VCaP (cell line): ENCODE results near the gene PRR30.
"Not testable (repeated sequence)": the region's sequence is repeated elsewhere in the genome, so short reads cannot be mapped to it uniquely, and the experiment has no call there.

ENCODE experiments used
- H3K27ac ChIP-seq: fragments of 450-650 bp; 2 replicates; pipeline ENCODE4 v1.5.1; 2017
- TF ChIP-seq, protein P1 (sequence below): fragments of 450-650 bp; conservative IDR thresholded peaks from 2 replicates; pipeline ENCODE4 v1.5.1; 2017; ENCODE audit warnings: mild to moderate bottlenecking, moderate library complexity

The PRR30 gene

DNA sequence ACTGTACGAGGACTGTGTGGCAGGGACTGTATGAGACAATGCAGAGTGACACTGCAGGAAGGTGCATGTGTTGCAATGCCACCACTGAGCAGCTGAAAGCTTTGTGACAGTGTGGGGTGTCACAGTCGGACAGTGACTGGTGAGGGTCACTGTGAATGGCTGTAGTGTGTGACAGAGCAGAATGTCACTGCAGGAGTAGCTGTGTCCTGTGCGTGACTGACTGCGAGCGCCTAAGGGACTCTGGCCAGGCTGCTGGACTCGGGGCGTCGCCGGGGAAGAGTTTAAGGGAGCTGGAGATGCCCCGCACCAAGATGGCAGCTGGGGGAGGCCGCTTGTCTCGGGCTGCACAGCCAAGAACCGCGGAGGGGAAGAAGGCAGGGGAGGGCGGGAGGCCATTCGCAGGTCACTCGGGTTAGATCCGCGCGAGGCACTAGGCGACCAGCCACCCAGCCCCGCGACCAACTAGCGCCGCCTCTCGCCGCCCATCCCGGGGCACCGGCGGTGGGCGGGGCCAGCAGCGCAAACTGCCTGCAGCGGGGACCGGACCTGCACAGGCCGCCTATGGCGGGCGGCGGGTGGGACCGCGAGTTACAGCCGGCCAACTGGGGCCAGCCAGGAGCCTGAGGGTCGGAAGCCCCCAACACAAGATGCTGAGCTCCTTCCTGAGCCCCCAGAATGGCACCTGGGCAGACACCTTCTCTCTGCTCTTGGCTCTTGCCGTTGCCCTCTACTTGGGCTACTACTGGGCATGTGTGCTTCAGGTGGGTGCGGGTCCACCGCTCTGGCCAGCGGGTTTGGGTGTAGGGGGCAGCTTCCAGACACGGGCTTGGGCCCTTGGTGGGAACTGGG, 15.7 kb downstream of the PRR30 start, which contains the start of gene ABHD1:
TSS of gene ABHD1 (plus strand) at position 514 of the 849 bp plus-strand sequence. CDS start at position 648, 134 bp downstream.
- TF ChIP-seq, protein P1, sequence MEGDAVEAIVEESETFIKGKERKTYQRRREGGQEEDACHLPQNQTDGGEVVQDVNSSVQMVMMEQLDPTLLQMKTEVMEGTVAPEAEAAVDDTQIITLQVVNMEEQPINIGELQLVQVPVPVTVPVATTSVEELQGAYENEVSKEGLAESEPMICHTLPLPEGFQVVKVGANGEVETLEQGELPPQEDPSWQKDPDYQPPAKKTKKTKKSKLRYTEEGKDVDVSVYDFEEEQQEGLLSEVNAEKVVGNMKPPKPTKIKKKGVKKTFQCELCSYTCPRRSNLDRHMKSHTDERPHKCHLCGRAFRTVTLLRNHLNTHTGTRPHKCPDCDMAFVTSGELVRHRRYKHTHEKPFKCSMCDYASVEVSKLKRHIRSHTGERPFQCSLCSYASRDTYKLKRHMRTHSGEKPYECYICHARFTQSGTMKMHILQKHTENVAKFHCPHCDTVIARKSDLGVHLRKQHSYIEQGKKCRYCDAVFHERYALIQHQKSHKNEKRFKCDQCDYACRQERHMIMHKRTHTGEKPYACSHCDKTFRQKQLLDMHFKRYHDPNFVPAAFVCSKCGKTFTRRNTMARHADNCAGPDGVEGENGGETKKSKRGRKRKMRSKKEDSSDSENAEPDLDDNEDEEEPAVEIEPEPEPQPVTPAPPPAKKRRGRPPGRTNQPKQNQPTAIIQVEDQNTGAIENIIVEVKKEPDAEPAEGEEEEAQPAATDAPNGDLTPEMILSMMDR = no peak
- peak within 1 kb of the TSS; percentile 65 for H3K27ac ChIP-seq

DNA sequence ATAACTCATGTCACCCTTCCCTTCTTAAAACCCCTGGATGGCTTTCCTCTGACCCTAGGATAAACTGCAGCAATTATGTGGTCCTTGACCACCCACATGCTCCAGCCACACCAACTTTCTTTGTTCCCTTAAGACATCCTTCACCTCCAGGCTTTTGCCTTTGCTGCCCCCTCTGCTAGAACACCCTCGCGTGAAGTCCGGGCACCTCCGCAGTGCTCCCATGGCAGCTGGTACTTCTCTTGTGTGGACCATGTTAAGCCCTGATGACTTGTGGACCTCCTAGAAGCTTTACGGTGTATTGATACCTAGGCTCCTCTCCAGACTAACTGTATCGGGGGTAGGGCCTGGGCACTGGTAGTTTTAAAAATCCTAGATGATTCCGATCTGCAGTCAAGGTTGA, 16.4 kb downstream of the PRR30 start:
- TF ChIP-seq, protein P1 = no peak
- peak overlapping the region; percentile 65; the same call in 1 of the 2 replicates for H3K27ac ChIP-seq

DNA sequence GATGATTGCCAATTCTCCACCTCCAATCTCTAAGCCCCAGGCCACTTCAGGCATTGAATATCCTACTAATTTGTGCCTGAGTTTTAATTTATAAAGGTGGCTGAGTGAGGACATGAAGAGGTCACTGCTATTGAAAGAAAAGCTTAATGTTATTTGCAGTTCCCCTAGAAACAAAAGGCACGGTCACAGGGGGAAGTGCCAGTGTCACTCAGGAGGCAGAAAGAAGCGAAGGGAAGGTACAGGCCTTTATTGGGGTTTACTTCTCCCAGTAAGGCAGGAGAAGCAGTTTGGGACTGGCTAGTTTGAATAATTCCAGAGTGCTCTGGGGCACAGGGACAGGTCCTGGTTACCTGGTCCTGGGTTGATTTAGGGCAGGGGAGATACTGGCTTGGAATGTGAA, 17.3 kb downstream of the PRR30 start:
- H3K27ac ChIP-seq = no peak overlapping the region
- TF ChIP-seq, protein P1 = no peak

DNA sequence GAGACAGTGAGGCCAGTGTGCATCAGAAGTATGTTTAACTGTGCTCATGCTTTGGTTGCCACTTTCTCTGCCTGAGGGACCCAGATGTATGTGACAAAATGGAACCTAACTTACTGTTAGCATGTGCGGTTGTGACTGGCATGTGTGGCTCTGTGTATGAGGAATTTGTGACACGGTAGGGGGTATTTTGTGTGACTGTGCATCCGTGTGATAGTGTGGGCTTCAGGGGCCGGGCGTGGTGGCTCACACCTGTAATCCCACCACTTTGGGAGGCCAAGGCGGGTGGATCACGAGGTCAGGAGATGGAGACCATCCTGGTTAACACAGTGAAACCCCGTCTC, 19.9 kb downstream of the PRR30 start:
- peak overlapping the region; percentile 84 for H3K27ac ChIP-seq

DNA sequence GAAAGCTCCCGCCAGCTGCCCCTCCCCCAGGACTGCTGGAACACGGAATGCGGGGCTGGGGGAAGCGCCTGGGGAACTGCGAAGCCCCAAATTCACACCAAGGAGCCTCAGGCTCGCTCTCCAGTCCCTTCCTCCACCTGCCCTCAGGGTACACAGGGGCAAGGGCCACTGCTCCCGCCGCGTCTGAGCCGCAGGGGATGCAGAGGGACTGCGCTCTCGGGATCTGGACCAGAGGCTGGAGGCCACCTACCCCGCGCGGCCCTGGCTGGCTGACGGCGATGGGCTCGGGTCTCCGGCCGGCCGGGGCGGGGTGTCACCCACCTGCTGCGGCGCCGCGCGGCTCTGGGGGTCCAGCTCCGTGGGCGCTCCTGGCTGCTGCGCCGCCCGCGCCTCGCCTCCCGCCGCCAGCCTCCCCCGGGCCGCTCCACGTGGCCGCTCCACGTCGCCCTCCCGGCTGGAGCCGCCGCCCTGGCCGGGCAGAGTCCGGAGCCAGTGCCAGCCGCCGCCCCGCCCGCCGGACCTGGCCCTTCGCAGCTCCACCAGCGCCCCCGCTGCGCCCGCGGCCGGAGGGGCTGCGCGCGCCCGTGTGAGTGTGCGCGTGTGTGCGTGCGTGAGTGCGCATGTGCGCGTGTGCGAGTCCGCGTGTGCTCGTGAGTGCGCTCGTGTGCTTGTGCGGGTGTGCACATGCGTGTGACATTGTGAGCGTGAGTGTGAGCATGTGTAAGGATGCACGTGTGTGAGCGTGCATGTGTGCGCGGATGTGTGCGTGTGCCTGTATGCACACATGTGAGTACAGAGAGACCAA, 20.5 kb downstream of the PRR30 start, which contains the start of gene CGREF1:
TSS of gene CGREF1 (minus strand) at position 604 of the 805 bp plus-strand sequence. CDS start 14,762 bp downstream, outside the sequence.
- TF ChIP-seq, protein P1 = no peak
- H3K27ac ChIP-seq = peak within 1 kb of the TSS; percentile 84

DNA sequence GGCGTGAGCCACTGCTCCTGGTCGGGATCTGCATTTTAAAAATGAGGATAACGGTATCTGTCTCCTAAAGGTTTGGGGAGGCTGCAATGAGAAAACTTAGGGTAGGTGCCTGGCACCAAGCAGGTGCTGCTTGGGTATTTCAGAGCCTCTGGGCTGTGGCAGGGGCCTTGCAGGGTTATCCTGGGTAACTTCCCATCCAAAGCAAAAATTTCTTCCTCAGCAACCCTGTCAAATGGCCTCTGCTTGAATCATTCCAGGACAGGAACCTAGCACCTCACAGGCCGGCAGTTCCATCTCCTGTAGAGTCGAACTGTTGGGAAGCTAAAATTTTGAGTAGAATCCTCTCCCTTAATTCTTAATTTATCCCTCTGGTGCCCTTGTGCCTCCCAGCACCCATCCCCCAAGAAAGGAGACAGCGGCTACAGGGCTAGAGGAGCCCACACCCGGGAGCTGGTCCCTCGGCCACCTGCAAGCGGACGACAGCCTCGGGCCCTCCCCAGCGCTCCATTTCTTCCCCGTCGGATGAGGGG, 21.1 kb downstream of the PRR30 start:
- TF ChIP-seq, protein P1 = no peak

DNA sequence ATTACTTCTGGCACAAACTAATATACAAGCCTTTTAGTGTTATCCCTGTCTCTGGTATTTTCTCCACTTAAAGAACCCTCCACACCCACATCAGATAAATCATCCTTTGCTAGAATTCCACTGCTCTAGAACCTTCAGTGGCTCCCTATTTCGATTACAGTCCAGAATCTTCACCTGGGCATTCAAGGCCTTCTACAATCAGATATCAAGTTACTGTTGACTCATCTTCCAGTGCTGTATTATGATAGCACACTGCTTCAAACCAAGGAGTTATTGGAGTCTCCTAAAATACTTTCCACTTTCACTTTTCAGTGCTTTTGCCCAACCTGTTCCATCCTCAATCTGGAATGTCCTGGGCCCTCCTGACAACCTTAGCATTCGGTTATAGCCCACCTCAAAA, 23.7 kb downstream of the PRR30 start:
- TF ChIP-seq, protein P1 = no peak
- H3K27ac ChIP-seq = no peak overlapping the region

More for the DNA sequence above, 21.1 kb downstream of the PRR30 start:
- H3K27ac ChIP-seq = peak overlapping the region; percentile 84

DNA sequence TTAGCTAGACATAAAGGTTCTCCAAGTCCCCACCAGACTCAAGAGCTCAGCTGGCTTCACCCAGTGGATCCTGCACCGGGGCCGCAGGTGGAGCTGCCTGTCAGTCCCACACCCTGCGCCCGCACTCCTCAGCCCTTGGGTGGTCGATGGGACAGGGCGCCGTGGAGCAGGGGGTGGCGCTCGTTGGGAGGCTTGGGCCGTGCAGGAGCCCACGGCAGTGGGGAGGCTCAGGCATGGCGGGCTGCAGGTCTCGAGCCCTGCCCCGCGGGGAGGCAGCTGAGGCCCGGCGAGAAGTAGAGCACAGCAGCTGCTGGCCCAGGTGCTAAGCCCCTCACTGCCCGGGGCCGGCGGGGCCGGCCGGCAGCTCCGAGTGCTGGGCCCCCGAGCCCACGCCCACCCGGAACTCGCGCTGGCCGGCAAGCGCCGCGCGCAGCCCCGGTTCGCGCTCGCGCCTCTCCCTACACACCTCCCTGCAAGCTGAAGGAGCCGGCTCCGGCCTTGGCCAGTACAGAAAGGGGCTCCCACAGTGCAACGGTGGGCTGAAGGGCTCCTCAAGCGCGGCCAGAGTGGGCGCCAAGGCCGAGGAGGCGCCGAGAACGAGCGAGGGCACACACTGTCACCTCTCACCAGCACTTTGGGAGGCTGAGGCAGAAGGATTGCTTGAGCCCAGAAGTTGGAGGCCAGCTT, 27.7 kb downstream of the PRR30 start:
- H3K27ac ChIP-seq = not testable (repeated sequence)

DNA sequence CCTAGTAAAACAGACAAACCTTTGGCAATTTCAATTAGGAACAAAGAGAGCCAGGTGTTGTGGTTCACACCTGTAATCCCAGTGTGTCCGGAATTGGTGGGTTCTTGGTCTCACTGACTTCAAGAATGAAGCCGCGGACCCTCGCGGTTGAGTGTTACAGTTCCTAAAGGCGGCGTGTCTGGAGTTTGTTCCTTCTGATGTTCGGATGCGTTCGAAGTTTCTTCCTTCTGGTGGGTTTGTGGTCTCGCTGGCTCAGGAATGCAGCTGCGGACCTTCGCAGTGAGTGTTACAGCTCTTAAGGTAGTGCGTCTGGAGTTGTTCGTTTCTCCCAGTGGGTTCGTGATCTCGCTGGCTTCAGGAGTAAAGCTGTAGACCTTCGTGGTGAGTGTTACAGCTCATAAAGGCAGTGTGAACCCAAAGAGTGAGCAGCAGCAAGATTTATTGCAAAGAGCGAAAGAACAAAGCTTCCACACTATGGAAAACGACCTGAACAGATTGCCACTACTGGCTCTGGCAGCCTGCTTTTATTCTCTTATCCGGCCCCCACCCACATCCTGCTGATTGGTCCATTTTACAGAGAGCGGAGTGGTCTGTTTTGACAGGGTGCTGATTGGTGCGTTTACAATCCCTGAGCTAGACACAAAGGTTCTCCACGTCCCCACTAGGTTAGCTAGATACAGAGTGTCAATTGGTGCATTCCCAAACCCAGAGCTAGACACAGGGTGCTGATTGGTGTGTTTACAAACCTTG, 28.4 kb downstream of the PRR30 start:
- not testable (repeated sequence) for H3K27ac ChIP-seq
